Fibroblast of skin of left quadriceps (primary cell): Measurements from ENCODE around the gene RASGRP3.
"Not testable (repeated sequence)": the region's sequence is repeated elsewhere in the genome, so short reads cannot be mapped to it uniquely, and the experiment has no call there.

ENCODE experiments used
- DNase-seq, 2 experiments: peaks; one replicate each; pipeline ENCODE4 v3.0.0-alpha.2; 2013; ENCODE audit warnings: low read depth in 2 of 2

RASGRP3 gene

GRCh38 chr2:33476131-33476792, at the start of gene RASGRP3:
TSS of gene RASGRP3 (plus strand) at chr2:33476649. CDS start at chr2:33515137, 38,488 bp downstream.
- DNase-seq = peak; percentile 85 to 87

GRCh38 chr2:33426666-33427231, 49.7 kb upstream of the RASGRP3 start:
- DNase-seq = no peak

GRCh38 chr2:33430077-33430476, 46.4 kb upstream of the RASGRP3 start:
- DNase-seq = no peak

GRCh38 chr2:33430856-33431255, 45.6 kb upstream of the RASGRP3 start:
- DNase-seq = no peak

GRCh38 chr2:33432871-33433270, 43.6 kb upstream of the RASGRP3 start:
- no peak for DNase-seq

GRCh38 chr2:33433279-33434235, 42.9 kb upstream of the RASGRP3 start:
- no peak for DNase-seq

GRCh38 chr2:33435518-33435917, 40.9 kb upstream of the RASGRP3 start:
- DNase-seq = no peak

GRCh38 chr2:33436083-33436482, 40.4 kb upstream of the RASGRP3 start:
- DNase-seq = no peak

- peak; percentile 96 for DNase-seq
These were observed 39.2 kb upstream of the RASGRP3 start for GRCh38 chr2:33437297-33437696.

GRCh38 chr2:33437815-33438214, 38.6 kb upstream of the RASGRP3 start:
- no peak for DNase-seq

GRCh38 chr2:33441235-33441810, 35.1 kb upstream of the RASGRP3 start:
- DNase-seq = peak; percentile 58 to 62

- DNase-seq = not testable (repeated sequence)
These were observed 34.4 kb upstream of the RASGRP3 start for GRCh38 chr2:33442052-33442451.

- no peak for DNase-seq
These were observed 33.8 kb upstream of the RASGRP3 start for GRCh38 chr2:33442528-33443079.

- no peak for DNase-seq
These were observed 33.1 kb upstream of the RASGRP3 start for GRCh38 chr2:33443274-33443829.

GRCh38 chr2:33444967-33445366, 31.5 kb upstream of the RASGRP3 start:
- DNase-seq = no peak

- DNase-seq = no peak
These were observed 28.1 kb upstream of the RASGRP3 start for GRCh38 chr2:33448220-33448899.

GRCh38 chr2:33451214-33451613, 25.2 kb upstream of the RASGRP3 start:
- DNase-seq = no peak

- no peak for DNase-seq
These were observed 24.6 kb upstream of the RASGRP3 start for GRCh38 chr2:33451825-33452224.

- no peak for DNase-seq
These were observed 23.9 kb upstream of the RASGRP3 start for GRCh38 chr2:33452545-33452944.

GRCh38 chr2:33453905-33454479, 22.5 kb upstream of the RASGRP3 start:
- DNase-seq = no peak
